Spleen (tissue), 11 donors: ENCODE data around the gene GBX1. TPM values are rescaled to one million over a fixed set of nuclear protein-coding genes. Genes with fewer than 3 reads are reported as not detected.

Source experiments
- DNase-seq: peaks from one replicate; pipeline ENCODE4 v3.0.0-alpha.2; 2020
- H3K27ac ChIP-seq, 8 donors: fragments of 200-600 bp; sonication (generic) in 7 of 8; 1 replicate in 4 of 8; 2 replicates in 4 of 8; pipeline versions ENCODE4 v1.5.0 to v1.8.0; 2016 to 2021; ENCODE audit warnings: inconsistent platforms in 4 of 8, mild to moderate bottlenecking in 4 of 8, moderate library complexity in 1 of 8
- H3K27me3 ChIP-seq, 7 donors: fragments of 200-600 bp; sonication (generic) in 6 of 7; replicated peaks in 1 of 7; 1 replicate in 4 of 7; 2 replicates in 3 of 7; pipeline versions ENCODE4 v1.5.0 to v1.8.0; 2016 to 2021; ENCODE audit warnings: inconsistent platforms in 3 of 7, mild to moderate bottlenecking in 1 of 7
- H3K36me3 ChIP-seq, 6 donors: fragments of 200-600 bp; sonication (generic) in 5 of 6; 1 replicate in 4 of 6; 2 replicates in 2 of 6; pipeline versions ENCODE4 v1.5.0 to v1.8.0; 2016 to 2021; ENCODE audit warnings: inconsistent platforms in 2 of 6
- H3K4me1 ChIP-seq, 6 donors: fragments of 200-600 bp; sonication (generic) in 5 of 6; 1 replicate in 3 of 6; 2 replicates in 3 of 6; pipeline versions ENCODE4 v1.5.0 to v1.8.0; 2016 to 2021; ENCODE audit warnings: inconsistent platforms in 3 of 6
- H3K4me3 ChIP-seq, 8 donors: fragments of 200-600 bp; sonication (generic) in 7 of 8; 1 replicate in 4 of 8; 2 replicates in 4 of 8; pipeline versions ENCODE4 v1.5.0 to v1.8.0; 2016 to 2021; ENCODE audit warnings: inconsistent platforms in 4 of 8, mild to moderate bottlenecking in 4 of 8, moderate library complexity in 2 of 8
- H3K9me3 ChIP-seq, 8 donors: fragments of 200-600 bp; sonication (generic) in 7 of 8; 1 replicate in 4 of 8; 2 replicates in 4 of 8; pipeline versions ENCODE4 v1.5.0 to v1.8.0; 2016 to 2021; ENCODE audit warnings: inconsistent platforms in 4 of 8
- CTCF ChIP-seq, 11 experiments: fragments of 200-600 bp in 7 of 11; fragments of 450-650 bp in 4 of 11; sonication (generic) in 4 of 11; IDR thresholded peaks in 8 of 11; conservative IDR thresholded peaks in 3 of 11; 1 replicate in 7 of 11; 2 replicates in 4 of 11; pipeline versions ENCODE4 v1.4.0 to v1.8.0; 2016 to 2021; ENCODE audit warnings: antibody characterized with exemption in 11 of 11, inconsistent platforms in 4 of 11, mild to moderate bottlenecking in 1 of 11
- POLR2A ChIP-seq, 3 donors: fragments of 450-650 bp; IDR thresholded peaks; one replicate each; pipeline ENCODE4 v1.5.1; 2017; ENCODE audit warnings: antibody characterized with exemption in 3 of 3, mild to moderate bottlenecking in 1 of 3
- POLR2AphosphoS5 ChIP-seq, 3 donors: sonication (generic); formaldehyde crosslinking; IDR thresholded peaks; one replicate each; pipeline ENCODE4 v1.5.1; 2017; ENCODE audit warnings: antibody characterized with exemption in 3 of 3
- WGBS, 5 donors: extraction: QIAGEN DNeasy Blood & Tissue Kit in 3 of 5; methylation state at CpG; one replicate each; pipeline versions ENCODE4 v1.1.5 to v1.1.7; 2013 to 2018; 5-methylcytosine and 5-hydroxymethylcytosine counted together
- intact Hi-C: fragments of 100-400 bp; cut with DNase I; formaldehyde crosslinking; loops from one replicate; pipeline ENCODE4 v1.15.0; 2023; ENCODE audit warnings: low total_unique reads
- polyA plus RNA-seq, 3 donors: library from polyadenylated mRNA; stranded (reverse); fragments of 200-250 nt; gene quantifications; one replicate each; pipeline ENCODE4 v1.2.1, GENCODE V29; 2013
- total RNA-seq, 7 donors: library from RNA; depleted of rRNA in 3 of 7; stranded (reverse); fragments of >200 nt in 3 of 7; fragmentation: NEBNext Ultra II Directional in 4 of 7; extraction: Animal tissue kit (Norgen Biotek cat#: 25700) in 4 of 7; gene quantifications; one replicate each; pipeline versions ENCODE4 v1.1.0 to v1.2.1, GENCODE V29; 2016 to 2021
- donor health status: healthy with polysubstance abuse.
- donor health status: DM: no; HTN: no; CAD: no; lungs with moderate emphysema.
- donor health status: DM: no; HTN: no; CAD: no.
- donor health status: Bipolar disorder and iron deficiency.
- donor health status: healthy.
- donor health status: DM: no; HTN: no; CAD: no.
- donor health status: DM: yes; HTN: yes; CAD: no.

GBX1 gene
- total and polyA plus RNA-seq, 10 donors: not detected

- no peak overlapping the region for H3K27ac ChIP-seq
- peaks cover 0 to 100% (median 53%) of the 10 kb centered on the region in 6 donors for H3K36me3 ChIP-seq
- H3K9me3 ChIP-seq: no peaks in the 10 kb centered on the region
- TF ChIP-seq POLR2AphosphoS5 (IDR thresholded peaks at IDR 0.05): no peak
- no peak for TF ChIP-seq POLR2A (IDR thresholded peaks at IDR 0.05)
- TF ChIP-seq CTCF (IDR thresholded peaks at IDR 0.05 in 8 of 11, conservative IDR thresholded peaks at IDR 0.05 in 3 of 11): no peak
- H3K4me3 ChIP-seq: no peak overlapping the region
- intact Hi-C loops: no loop called here
- 92 to 97% (median 94%) methylated on average over 13 to 14 of the region's 14 CpGs for WGBS, 5 donors
- DNase-seq: peak; percentile 51
- H3K27me3 ChIP-seq: no peaks in the 10 kb centered on the region
- H3K4me1 ChIP-seq: peaks cover 0 to 11% (median 2%) of the 10 kb centered on the region in 6 donors
Observed at GRCh38 chr7:151134743-151135524, 32.6 kb downstream of the GBX1 start.

GRCh38 chr7:151133986-151134742, 33.3 kb downstream of the GBX1 start:
- no peaks in the 10 kb centered on the region for H3K9me3 ChIP-seq
- peak in 1 of 3 donors; percentile 15 for TF ChIP-seq POLR2AphosphoS5 (IDR thresholded peaks at IDR 0.05)
- no peak for TF ChIP-seq POLR2A (IDR thresholded peaks at IDR 0.05)
- TF ChIP-seq CTCF (IDR thresholded peaks at IDR 0.05 in 8 of 11, conservative IDR thresholded peaks at IDR 0.05 in 3 of 11): no peak
- H3K4me1 ChIP-seq: peaks cover 0 to 11% (median 2%) of the 10 kb centered on the region in 6 donors
- intact Hi-C loops: no loop called here
- peaks cover 0 to 100% (median 59%) of the 10 kb centered on the region in 6 donors for H3K36me3 ChIP-seq
- WGBS, 5 donors: 93 to 96% (median 94%) methylated on average over 22 to 24 of the region's 24 CpGs
- no peaks in the 10 kb centered on the region for H3K27me3 ChIP-seq
- no peak overlapping the region for H3K4me3 ChIP-seq
- no peak overlapping the region for H3K27ac ChIP-seq
- peak; percentile 70 for DNase-seq

GRCh38 chr7:151133266-151133985, 34.1 kb downstream of the GBX1 start:
- intact Hi-C loops: no loop called here
- peak; percentile 45 for DNase-seq
- no peaks in the 10 kb centered on the region for H3K27me3 ChIP-seq
- H3K4me3 ChIP-seq: no peak overlapping the region
- H3K4me1 ChIP-seq: peaks cover 0 to 11% (median 2%) of the 10 kb centered on the region in 6 donors
- peaks cover 0 to 100% (median 66%) of the 10 kb centered on the region in 6 donors for H3K36me3 ChIP-seq
- no peaks in the 10 kb centered on the region for H3K9me3 ChIP-seq
- TF ChIP-seq POLR2A (IDR thresholded peaks at IDR 0.05): no peak
- no peak for TF ChIP-seq POLR2AphosphoS5 (IDR thresholded peaks at IDR 0.05)
- no peak for TF ChIP-seq CTCF (IDR thresholded peaks at IDR 0.05 in 8 of 11, conservative IDR thresholded peaks at IDR 0.05 in 3 of 11)
- WGBS, 5 donors: 87 to 92% (median 91%) methylated on average over 16 of the region's 16 CpGs
- no peak overlapping the region for H3K27ac ChIP-seq
